Measurements from ENCODE around the gene CBX8.

DNA sequence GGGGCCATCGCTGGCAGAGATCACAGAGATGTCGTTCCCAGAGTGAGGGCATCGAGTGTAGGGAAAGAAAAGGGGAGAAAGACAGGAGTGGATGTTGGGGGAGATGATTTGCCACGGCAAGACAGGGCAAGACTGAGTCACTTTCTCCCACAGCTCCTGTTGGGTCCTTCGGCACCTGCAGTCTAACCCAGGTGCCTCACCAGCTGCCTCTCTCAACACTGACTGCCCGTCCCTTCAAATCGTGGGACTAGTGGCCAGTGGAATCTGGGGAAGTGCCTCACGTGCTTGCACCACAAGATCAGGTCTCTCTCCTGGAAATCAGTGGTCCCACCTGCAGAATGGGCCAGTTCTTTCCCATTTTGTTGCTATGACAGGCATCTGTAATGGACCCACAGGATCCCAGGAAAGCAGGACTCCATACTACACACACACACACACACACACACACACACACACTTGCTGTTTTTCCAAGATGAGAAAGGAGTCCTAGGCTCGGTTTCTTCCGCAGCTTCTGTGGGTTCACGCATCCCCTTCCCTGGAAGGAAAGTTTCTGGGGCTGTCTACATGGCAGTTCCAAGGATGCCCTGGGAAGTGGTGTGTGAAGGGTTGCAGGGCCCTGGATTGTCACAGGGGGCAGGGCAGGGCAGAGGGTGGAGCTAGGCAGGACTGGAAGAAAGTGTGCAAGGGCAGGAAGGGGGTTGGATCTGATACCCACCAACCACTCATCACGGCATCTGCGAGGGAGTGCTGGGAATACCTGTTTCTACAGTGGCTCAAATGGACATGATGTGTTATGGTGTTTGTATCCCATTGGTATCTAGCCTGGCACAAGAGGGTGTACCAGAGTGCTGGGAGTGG, 10.2 kb upstream of the CBX8 start:
- TF ChIP-seq SP1 (IDR thresholded peaks at IDR 0.05) (no peak), BHLHE40 (IDR thresholded peaks at IDR 0.05; ENCODE audit: borderline replicate concordance) (no peak), SUZ12 (IDR thresholded peaks at IDR 0.05) (no peak), ELF4 (IDR thresholded peaks at IDR 0.05) (no peak), ARNT (IDR thresholded peaks at IDR 0.05) (no peak), FOXM1 (IDR thresholded peaks at IDR 0.05; ENCODE audit: borderline replicate concordance) (no peak), FOXA1 (IDR thresholded peaks at IDR 0.05) (no peak), FOXK2 (IDR thresholded peaks at IDR 0.05) (no peak)
